Stimulated activated CD4-positive, alpha-beta T cell treated with anti-CD3 and anti-CD28 coated beads, TNF-alpha, amount 100 ng/mL, for 4 hours (primary cell): ENCODE data around the gene BNC2.

Source experiments
- DNase-seq, 3 experiments: peaks; one replicate each; pipeline ENCODE4 v3.0.0-alpha.2; 2020; ENCODE audit warnings: low read depth in 3 of 3

The BNC2 gene

DNA sequence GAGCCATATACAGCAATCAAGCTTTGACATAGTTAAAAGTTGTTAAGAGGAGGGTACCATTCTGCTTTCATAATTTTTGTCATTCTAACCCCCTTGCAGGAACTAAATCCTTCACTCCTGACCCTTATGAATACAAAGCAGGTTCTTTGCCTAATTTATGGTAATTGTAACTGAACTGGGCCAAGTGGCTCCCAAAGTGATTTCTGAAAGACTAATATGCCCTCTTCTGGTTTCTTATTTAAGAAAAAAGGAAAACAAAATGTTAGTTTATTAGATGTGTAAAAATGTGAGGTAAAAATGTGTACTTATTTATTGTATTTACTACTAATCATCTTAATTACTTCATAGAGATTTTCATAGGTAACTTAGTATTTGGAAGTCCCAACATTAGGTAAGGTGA lies 268.5 kb downstream of the BNC2 start:
- no peak for DNase-seq

GRCh38 chr9:16598316-16598715 lies 272.2 kb downstream of the BNC2 start:
- no peak for DNase-seq

DNA sequence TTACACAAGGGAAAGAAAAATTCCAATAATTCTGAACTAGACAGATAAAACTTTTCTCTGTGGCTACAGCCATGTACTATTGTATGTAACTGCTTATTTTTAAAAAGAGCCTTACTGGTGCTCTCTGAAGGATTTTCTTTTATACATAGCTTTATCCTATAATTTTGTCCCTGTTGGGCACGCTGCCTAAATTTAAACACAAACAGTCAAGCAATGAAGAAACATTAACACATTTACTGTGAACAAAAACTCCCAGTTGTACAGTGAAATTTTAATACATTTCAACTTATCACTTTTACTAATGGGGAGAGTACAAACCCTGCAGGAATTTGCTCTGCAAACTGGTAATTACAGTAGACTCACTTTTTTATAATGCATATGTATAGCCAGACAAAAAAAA lies 273.3 kb downstream of the BNC2 start:
- DNase-seq = no peak

GRCh38 chr9:16595227-16595626 lies 275.2 kb downstream of the BNC2 start:
- DNase-seq = no peak

GRCh38 chr9:16594787-16595186 lies 275.7 kb downstream of the BNC2 start:
- DNase-seq = no peak

DNA sequence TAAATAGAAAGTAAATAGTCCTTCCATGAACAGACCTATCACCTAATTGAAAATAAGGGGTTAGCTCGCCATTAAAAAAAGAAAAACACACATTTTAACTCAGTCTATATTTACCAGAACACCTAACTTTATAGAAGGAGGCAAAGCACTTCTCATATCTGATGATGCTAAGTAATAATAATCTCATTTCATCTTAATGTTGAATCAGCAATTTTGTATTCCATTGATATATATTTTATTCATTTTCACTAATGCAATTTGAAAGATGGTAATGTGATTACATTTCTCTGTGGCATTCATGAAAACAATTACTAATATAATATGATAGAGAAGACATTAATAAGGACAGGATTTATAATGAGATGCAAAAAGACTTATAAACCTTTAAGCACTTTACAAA lies 276.7 kb downstream of the BNC2 start:
- no peak for DNase-seq

- DNase-seq = no peak
Observed at GRCh38 chr9:16591092-16591491, 279.4 kb downstream of the BNC2 start.

DNA sequence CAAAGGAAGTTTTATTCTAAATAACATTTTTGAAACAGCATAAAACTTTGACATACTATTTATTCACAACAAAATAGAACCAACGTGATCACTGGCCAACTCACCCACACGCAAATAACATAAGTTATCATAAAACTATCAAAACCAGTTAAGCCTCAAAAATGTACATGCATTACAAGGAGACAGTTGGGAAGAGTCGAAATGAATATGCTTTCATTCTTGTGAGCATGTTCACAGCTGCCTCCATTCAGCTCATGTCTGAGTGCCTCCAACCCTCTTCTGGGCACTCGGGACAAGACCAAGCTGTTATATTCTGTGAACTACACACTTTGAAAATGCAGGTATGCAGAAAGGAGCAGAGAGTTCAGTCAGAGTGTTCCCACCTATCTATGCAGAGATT lies 284.9 kb downstream of the BNC2 start:
- DNase-seq = no peak

DNA sequence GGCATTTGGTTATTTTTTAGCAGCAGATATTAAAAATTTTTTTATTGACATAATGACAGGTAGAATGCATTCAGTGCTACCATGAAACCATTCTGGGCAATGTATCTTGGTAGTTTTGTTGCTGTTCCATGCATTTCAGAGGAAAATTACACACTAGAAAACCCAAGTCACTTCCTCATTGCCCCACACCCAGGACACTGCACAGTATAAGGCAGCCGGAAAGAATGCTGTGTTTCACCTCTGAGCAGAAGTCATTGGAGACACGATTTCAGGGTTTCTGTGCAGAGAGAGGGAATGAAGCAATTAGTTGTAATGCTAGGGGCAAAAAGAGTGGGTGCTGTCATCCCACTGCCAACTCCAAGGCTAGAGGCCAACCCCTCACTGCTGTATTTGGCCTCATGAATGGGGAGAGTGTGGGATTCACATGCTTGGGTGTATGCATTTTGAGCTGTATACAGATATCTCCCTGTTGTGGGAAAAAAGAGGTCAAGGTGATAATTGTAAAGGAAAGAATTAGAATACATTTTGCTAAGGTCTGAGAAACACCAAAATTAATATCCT lies 290.5 kb downstream of the BNC2 start:
- DNase-seq = no peak

DNA sequence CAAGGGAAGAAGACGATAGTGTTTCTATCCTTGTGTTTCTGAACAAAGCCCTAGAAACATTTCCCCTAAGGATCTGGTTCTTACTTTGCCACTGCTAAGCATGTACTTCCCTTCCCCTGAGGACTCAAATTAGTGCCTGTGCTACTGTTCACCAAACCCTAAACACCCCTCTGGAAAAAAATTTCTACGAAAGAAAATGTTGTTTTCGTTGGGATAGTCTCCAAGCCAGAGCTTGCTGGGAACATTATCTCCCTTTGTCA lies 294.6 kb downstream of the BNC2 start:
- DNase-seq = no peak

DNA sequence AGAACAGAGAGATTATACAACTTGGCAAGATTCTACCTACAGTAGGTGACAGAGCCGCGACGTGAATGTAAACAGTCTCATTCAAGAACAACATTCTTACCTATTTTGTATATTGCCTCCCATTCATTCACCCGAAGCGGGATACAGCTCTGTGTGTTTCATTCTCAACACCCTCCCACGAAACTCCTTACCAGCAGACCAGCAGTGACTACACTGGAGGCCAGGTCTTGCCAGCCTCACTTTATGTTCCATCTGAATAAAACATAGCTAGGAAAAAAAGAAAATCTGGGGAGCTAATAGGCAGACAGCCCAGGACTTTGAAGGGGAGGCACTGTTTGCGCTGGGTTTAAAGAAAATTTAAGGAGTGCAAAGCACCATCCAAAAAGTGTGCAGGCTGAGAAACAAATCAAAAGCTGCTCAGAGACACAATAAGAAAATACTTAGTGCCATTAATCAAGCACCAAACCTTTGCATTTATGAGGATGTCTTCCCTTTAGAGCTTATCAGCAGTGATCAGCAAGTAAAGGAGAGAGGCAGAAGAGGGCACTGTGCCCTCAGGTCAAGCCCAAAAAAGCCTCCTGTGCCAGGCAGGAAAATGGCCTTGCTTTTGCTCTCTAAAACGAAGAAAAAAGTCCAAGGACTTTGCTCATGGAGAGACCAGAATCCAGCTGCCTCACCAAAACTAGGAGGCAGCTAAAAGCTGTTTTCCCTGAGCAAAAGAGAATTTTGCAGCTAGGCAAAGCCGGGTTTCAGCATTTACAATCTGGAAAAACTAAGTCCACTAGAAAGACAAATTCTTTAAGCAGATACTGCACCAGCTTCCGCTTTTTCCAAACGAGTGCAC lies 295.1 kb downstream of the BNC2 start:
- DNase-seq = no peak

- no peak for DNase-seq
Observed at GRCh38 chr9:16572005-16572734, 298.3 kb downstream of the BNC2 start.

GRCh38 chr9:16571127-16571802 lies 299.2 kb downstream of the BNC2 start:
- no peak for DNase-seq

GRCh38 chr9:16563446-16563845 lies 307.0 kb downstream of the BNC2 start:
- DNase-seq = no peak

GRCh38 chr9:16561121-16561520 lies 309.3 kb downstream of the BNC2 start:
- no peak for DNase-seq

- DNase-seq = no peak
Observed at GRCh38 chr9:16559418-16560188, 310.9 kb downstream of the BNC2 start.

DNA sequence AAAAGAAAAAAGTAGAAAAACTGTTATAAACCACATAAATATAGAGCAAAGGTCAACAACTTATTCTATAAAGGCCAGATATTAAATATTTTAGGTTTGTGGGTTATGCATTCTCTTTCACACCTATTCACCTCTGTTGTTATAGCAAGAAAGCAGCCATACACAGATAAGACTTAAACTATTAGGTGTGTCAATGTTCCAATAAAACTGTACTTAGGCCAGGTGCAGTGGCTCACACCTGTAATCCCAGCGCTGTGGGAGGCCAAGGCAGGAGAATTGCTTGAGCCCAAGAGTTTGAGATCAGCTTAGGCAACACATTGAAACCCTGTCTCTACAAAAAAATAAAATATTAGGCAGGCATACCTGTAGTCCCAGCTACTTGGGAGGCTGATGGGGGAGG lies 314.7 kb downstream of the BNC2 start:
- DNase-seq = no peak

DNA sequence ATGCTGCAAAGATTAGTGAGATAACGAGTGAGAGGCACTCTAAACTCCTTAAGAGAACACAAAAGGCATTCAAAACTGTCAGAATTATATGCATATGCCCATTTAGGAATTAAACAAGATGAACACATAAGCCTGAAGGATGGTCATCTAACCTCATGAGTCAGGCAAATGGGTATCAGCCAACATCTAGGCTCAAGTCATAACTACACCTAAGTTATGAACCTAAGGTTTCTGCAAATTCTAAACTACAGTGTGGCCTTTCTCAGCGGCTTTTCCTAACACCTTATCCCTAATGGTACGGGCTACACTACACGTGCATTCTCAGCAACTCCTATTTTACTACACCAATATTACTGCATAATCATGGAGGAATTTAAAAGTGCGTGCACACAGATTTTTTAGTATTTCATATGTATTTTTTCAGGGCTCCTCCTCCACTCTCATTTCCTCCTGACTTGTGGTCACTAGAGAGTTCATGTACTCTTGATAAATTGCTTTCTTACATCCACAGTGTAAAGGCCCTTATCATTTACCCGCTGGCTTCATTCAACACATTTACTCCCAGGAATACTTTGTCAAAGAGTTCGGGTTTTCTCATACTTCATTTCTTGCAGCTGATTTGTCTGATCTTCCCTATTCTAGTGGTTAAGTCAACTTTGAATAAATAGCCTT lies 316.5 kb downstream of the BNC2 start:
- no peak for DNase-seq

DNA sequence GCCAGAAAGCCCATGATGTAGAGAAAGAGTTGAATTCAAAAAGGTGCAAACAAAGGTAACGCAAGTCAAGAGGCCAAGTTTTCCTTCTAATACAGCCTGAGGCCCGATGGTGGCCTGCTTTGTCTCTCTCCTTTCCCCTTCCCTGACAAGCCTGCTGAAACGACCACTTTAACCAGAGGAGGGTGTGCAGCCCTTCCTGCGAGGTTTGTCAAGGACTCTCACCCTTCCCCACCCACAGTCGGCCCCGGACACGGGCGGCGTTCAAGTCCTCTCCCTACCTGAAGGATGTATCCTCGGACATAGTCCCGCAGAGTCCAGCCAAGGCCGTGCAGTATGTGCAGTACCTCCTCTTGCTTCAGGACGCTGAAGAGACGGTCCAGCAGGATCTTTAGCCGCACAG lies 318.2 kb downstream of the BNC2 start:
- no peak for DNase-seq

GRCh38 chr9:16551692-16552091 lies 318.8 kb downstream of the BNC2 start:
- DNase-seq = no peak

DNA sequence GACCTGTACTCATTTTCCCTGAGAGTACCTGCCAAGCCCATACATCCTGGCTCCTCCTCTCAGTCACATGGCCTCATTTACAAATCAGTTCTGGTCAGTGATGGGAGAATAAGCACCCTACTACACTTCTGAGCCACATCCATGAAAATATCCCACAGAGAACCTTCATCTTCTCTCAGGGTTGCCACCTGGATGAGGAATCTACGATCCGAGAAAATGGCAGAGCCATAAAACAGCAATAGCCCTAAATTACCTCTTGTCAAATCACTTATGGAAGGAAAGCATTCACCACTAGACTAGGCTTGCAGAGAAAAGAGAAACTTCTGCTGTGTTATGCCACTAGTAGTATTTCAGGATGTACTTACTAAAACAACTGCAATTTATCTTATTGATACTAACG lies 324.8 kb downstream of the BNC2 start:
- DNase-seq = no peak
